Hepatocyte (in vitro differentiated cells): ENCODE measurements around the gene NAXD.

Source experiments
- EZH2 ChIP-seq: fragments of 200-600 bp; sonication (generic); IDR thresholded peaks from 2 replicates; pipeline ENCODE4 v1.6.1; 2016; ENCODE audit warnings: antibody characterized with exemption, mild to moderate bottlenecking, borderline replicate concordance
- EZH2phosphoT487 ChIP-seq: fragments of 200-600 bp; sonication (generic); IDR thresholded peaks from one replicate; pipeline ENCODE4 v1.6.1; 2018; ENCODE audit warnings: antibody characterized with exemption, mild to moderate bottlenecking, low read depth, moderate library complexity; ENCODE audit not compliant: unreplicated experiment, severe bottlenecking
- TF ChIP-seq, protein P1 (sequence below): fragments of 200-600 bp; sonication (generic); IDR thresholded peaks from 2 replicates; pipeline ENCODE4 v1.5.1; 2016; ENCODE audit warnings: antibody characterized with exemption, mild to moderate bottlenecking; ENCODE audit not compliant: poor library complexity

DNA sequence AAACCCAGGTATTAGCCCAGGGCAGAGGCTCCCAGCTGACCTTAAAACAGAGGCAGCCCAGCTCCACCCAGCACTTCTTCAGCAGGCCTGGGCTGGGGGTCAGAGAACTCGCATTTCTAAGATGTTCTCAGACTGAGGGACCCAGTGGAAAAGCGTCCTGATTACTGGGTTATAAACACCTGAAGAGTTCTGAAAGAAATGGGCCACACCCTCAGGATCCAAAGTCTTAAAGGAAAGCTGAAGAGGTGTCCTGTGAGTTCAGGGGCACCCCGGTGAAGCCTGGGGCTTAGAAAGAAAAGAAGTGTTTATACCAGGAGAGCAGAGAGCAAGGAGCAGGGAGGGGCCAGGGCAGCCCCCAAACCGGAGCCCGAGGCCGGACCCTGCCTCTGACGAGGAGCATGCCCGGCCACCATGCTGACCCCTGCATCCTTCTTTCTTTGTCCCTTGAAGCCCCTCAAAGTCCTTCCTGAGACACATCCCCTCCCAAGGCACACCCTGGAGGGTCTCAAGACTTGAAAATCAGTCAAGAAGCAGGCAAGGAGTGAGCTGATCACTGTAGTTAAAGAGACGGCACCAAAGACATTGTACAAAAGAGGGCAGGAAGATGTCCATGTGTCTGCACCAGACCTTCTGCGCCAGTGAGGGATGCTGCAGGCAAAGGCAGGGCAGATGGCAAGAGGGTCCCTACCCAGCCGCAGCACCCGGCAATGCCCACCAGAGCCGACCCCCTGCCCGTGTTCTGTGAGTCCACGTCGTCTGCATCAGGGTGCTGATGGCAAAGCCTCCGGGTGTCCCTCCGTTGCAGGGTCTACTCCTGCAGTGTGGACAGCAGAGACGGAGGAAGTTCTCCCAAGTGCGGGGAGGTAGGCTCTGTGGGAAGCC lies 43.2 kb upstream of the NAXD start:
- TF ChIP-seq, protein P1, sequence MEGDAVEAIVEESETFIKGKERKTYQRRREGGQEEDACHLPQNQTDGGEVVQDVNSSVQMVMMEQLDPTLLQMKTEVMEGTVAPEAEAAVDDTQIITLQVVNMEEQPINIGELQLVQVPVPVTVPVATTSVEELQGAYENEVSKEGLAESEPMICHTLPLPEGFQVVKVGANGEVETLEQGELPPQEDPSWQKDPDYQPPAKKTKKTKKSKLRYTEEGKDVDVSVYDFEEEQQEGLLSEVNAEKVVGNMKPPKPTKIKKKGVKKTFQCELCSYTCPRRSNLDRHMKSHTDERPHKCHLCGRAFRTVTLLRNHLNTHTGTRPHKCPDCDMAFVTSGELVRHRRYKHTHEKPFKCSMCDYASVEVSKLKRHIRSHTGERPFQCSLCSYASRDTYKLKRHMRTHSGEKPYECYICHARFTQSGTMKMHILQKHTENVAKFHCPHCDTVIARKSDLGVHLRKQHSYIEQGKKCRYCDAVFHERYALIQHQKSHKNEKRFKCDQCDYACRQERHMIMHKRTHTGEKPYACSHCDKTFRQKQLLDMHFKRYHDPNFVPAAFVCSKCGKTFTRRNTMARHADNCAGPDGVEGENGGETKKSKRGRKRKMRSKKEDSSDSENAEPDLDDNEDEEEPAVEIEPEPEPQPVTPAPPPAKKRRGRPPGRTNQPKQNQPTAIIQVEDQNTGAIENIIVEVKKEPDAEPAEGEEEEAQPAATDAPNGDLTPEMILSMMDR, result no peak
- TF ChIP-seq EZH2phosphoT487 (no peak), EZH2 (no peak)
